OCI-LY1 (cell line): Measurements from ENCODE around the gene ANKUB1.
"Not testable (repeated sequence)": the region's sequence is repeated elsewhere in the genome, so short reads cannot be mapped to it uniquely, and the experiment has no call there.

Experiments
- H2AFZ ChIP-seq: fragments of 200-600 bp; sonication (generic), shearing (Covaris generic); 2 replicates; pipeline ENCODE4 v1.6.0; 2014; ENCODE audit warnings: antibody characterized with exemption, mild to moderate bottlenecking, low read length
- H3F3A ChIP-seq: fragments of 200-600 bp; sonication (generic), shearing (Covaris generic); 2 replicates; pipeline ENCODE4 v1.6.0; 2014; ENCODE audit warnings: mild to moderate bottlenecking, antibody characterized with exemption, low read length, moderate library complexity; ENCODE audit not compliant: insufficient read depth
- H3K27ac ChIP-seq: fragments of 200-600 bp; sonication (generic); 2 replicates; pipeline ENCODE4 v1.5.1; 2014; ENCODE audit warnings: low read length, mixed run types, mild to moderate bottlenecking, low read depth; ENCODE audit not compliant: poor library complexity, severe bottlenecking
- H3K27me3 ChIP-seq: fragments of 200-600 bp; sonication (generic); 2 replicates; pipeline ENCODE4 v1.6.0; 2014; ENCODE audit warnings: antibody characterized with exemption, mild to moderate bottlenecking, low read length, moderate library complexity; ENCODE audit not compliant: insufficient read depth
- H3K36me3 ChIP-seq: fragments of 200-600 bp; sonication (generic); 2 replicates; pipeline ENCODE4 v1.6.1; 2014; ENCODE audit warnings: mild to moderate bottlenecking, antibody characterized with exemption, low read length, moderate library complexity, mixed read lengths; ENCODE audit not compliant: insufficient read depth
- H3K4me1 ChIP-seq: fragments of 200-600 bp; sonication (generic); 2 replicates; pipeline ENCODE4 v1.5.1; 2014; ENCODE audit warnings: mild to moderate bottlenecking, low read length, moderate library complexity; ENCODE audit not compliant: insufficient read depth, severe bottlenecking
- H3K4me2 ChIP-seq: fragments of 200-600 bp; sonication (generic), shearing (Covaris generic); 2 replicates; pipeline ENCODE4 v1.6.1; 2014; ENCODE audit warnings: low read length
- H3K4me3 ChIP-seq: fragments of 200-600 bp; sonication (generic); 2 replicates; pipeline ENCODE4 v1.5.1; 2014; ENCODE audit warnings: low read length, low read depth, mild to moderate bottlenecking, mixed read lengths; ENCODE audit not compliant: poor library complexity, severe bottlenecking
- H3K79me2 ChIP-seq: fragments of 200-600 bp; shearing (Covaris generic); 2 replicates; pipeline ENCODE4 v1.6.1; 2016; ENCODE audit warnings: mixed run types, low read length, mixed read lengths; ENCODE audit not compliant: insufficient read depth
- H3K9ac ChIP-seq: fragments of 200-600 bp; sonication (generic), shearing (Covaris generic); 2 replicates; pipeline ENCODE4 v1.6.1; 2014; ENCODE audit warnings: mild to moderate bottlenecking, low read length, mixed read lengths
- H3K9me2 ChIP-seq: fragments of 200-600 bp; sonication (generic), shearing (Covaris generic); 2 replicates; pipeline ENCODE4 v1.6.1; 2014; ENCODE audit warnings: low read depth, mild to moderate bottlenecking, low read length, mixed read lengths
- H3K9me3 ChIP-seq: fragments of 200-600 bp; shearing (Covaris generic); 2 replicates; pipeline ENCODE4 v1.6.1; 2014; ENCODE audit warnings: low read length, mixed read lengths
- H4K20me1 ChIP-seq: fragments of 200-600 bp; sonication (generic), shearing (Covaris generic); 2 replicates; pipeline ENCODE4 v1.6.0; 2016; ENCODE audit warnings: mild to moderate bottlenecking, low read length; ENCODE audit not compliant: insufficient read depth
- CTCF ChIP-seq: fragments of 200-600 bp; sonication (generic), shearing (Covaris generic); IDR thresholded peaks from 2 replicates; pipeline ENCODE4 v1.5.1; 2017; ENCODE audit warnings: mild to moderate bottlenecking, antibody characterized with exemption, low read length, moderate library complexity, mixed read lengths
- EZH2 ChIP-seq: fragments of 200-600 bp; sonication (generic), shearing (Covaris generic); IDR thresholded peaks from 2 replicates; pipeline ENCODE4 v1.8.0; 2017; ENCODE audit warnings: borderline replicate concordance, mixed run types, mild to moderate bottlenecking, antibody characterized with exemption, low read length, moderate library complexity, mixed read lengths

The ANKUB1 gene

GRCh38 chr3:149792452-149793270, at the start of gene ANKUB1:
Gene ANKUB1 (minus strand): TSS chr3:149792554. CDS start chr3:149792366, 188 bp downstream.
- no peak within 1 kb of the TSS for H3K9ac ChIP-seq
- no peaks in the 10 kb centered on the region for H3K4me1 ChIP-seq
- no peaks in the 10 kb centered on the region for H4K20me1 ChIP-seq
- no peaks in the 10 kb centered on the region for H3K9me3 ChIP-seq
- no peak within 1 kb of the TSS for H3K4me2 ChIP-seq
- H3K4me3 ChIP-seq = no peak within 1 kb of the TSS
- no peaks in the 10 kb centered on the region for H3K36me3 ChIP-seq
- no peak within 1 kb of the TSS for H3K27ac ChIP-seq
- 0 out of 2 replicates have a peak, but pooled peaks cover 4% of the 10 kb centered on the region for H3K27me3 ChIP-seq
- no peak within 1 kb of the TSS for H2AFZ ChIP-seq
- H3K79me2 ChIP-seq = no peaks in the 10 kb centered on the region
- no peaks in the 10 kb centered on the region for H3K9me2 ChIP-seq
- no peaks in the 10 kb centered on the region for H3F3A ChIP-seq
- TF ChIP-seq CTCF (no peak), EZH2 (no peak)

GRCh38 chr3:149839896-149840295, 47.5 kb upstream of the ANKUB1 start:
- peaks cover 27% of the 10 kb centered on the region for H3K9me3 ChIP-seq
- H3K9ac ChIP-seq = no peak overlapping the region
- no peaks in the 10 kb centered on the region for H3F3A ChIP-seq
- H3K4me1 ChIP-seq = no peaks in the 10 kb centered on the region
- H3K4me3 ChIP-seq = no peak overlapping the region
- no peaks in the 10 kb centered on the region for H4K20me1 ChIP-seq
- no peak overlapping the region for H3K4me2 ChIP-seq
- no peak for TF ChIP-seq EZH2
- TF ChIP-seq CTCF = no peak
- H3K79me2 ChIP-seq = peaks cover 54% of the 10 kb centered on the region
- H3K27me3 ChIP-seq = no peaks in the 10 kb centered on the region
- no peak overlapping the region for H3K27ac ChIP-seq
- H3K9me2 ChIP-seq = no peaks in the 10 kb centered on the region
- peaks cover 14% of the 10 kb centered on the region; the same call in 1 of the 2 replicates for H3K36me3 ChIP-seq
- no peak overlapping the region for H2AFZ ChIP-seq

- H3F3A ChIP-seq, H2AFZ ChIP-seq, H3K4me3 ChIP-seq, H3K9ac ChIP-seq, H3K27ac ChIP-seq, H4K20me1 ChIP-seq, H3K4me2 ChIP-seq, H3K9me2 ChIP-seq, H3K4me1 ChIP-seq, H3K27me3 ChIP-seq: not testable (repeated sequence)
- H3K9me3 ChIP-seq = peaks cover 32% of the 10 kb centered on the region
- H3K36me3 ChIP-seq = peaks cover 14% of the 10 kb centered on the region; the same call in 1 of the 2 replicates
- peaks cover 53% of the 10 kb centered on the region for H3K79me2 ChIP-seq
Observed at GRCh38 chr3:149839469-149839868, 47.1 kb upstream of the ANKUB1 start.

- H3K27ac ChIP-seq, H3K27me3 ChIP-seq, H3K9me2 ChIP-seq, H3K4me3 ChIP-seq, H3F3A ChIP-seq, H3K9ac ChIP-seq, H2AFZ ChIP-seq, H3K4me1 ChIP-seq, H4K20me1 ChIP-seq, H3K4me2 ChIP-seq: not testable (repeated sequence)
- Histone ChIP-seq H3K36me3 (peaks cover 14% of the 10 kb centered on the region; the same call in 1 of the 2 replicates), H3K9me3 (peaks cover 38% of the 10 kb centered on the region), H3K79me2 (peaks cover 43% of the 10 kb centered on the region)
Observed at GRCh38 chr3:149838491-149838890, 46.1 kb upstream of the ANKUB1 start.
